ENCODE measurements around the gene HELB.

Gene HELB

GRCh38 chr12:66321435-66321834 is 19.1 kb downstream of the HELB start:
- ChIA-PET POLR2A (no interaction called here), CTCF (no interaction called here)
- TF ChIP-seq, protein P1, sequence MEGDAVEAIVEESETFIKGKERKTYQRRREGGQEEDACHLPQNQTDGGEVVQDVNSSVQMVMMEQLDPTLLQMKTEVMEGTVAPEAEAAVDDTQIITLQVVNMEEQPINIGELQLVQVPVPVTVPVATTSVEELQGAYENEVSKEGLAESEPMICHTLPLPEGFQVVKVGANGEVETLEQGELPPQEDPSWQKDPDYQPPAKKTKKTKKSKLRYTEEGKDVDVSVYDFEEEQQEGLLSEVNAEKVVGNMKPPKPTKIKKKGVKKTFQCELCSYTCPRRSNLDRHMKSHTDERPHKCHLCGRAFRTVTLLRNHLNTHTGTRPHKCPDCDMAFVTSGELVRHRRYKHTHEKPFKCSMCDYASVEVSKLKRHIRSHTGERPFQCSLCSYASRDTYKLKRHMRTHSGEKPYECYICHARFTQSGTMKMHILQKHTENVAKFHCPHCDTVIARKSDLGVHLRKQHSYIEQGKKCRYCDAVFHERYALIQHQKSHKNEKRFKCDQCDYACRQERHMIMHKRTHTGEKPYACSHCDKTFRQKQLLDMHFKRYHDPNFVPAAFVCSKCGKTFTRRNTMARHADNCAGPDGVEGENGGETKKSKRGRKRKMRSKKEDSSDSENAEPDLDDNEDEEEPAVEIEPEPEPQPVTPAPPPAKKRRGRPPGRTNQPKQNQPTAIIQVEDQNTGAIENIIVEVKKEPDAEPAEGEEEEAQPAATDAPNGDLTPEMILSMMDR (IDR thresholded peaks at IDR 0.05; ENCODE audit: insufficient read depth, low read length, missing control alignments), result no peak
- no peak for DNase-seq (ENCODE audit: low read depth, low spot score)
- no peak overlapping the region for H3K4me3 ChIP-seq (ENCODE audit: low read depth, low read length)

- H3K4me3 ChIP-seq (ENCODE audit: low read depth, low read length), result no peak overlapping the region
- POLR2A ChIA-PET, result no interaction called here
- CTCF ChIA-PET, result no interaction called here
- DNase-seq (ENCODE audit: low read depth, low spot score), result no peak
- TF ChIP-seq, protein P1 (IDR thresholded peaks at IDR 0.05; ENCODE audit: insufficient read depth, low read length, missing control alignments), result no peak
These were observed 20.7 kb downstream of the HELB start for GRCh38 chr12:66323017-66323416.

- CTCF ChIA-PET, result interaction anchor here (1.1 kb wide), 1 partner anchor 60 kb away, joined by 3 read pairs; no protein-coding TSS in a partner anchor
- POLR2A ChIA-PET, result no interaction called here
- TF ChIP-seq, protein P1 (IDR thresholded peaks at IDR 0.05; ENCODE audit: insufficient read depth, low read length, missing control alignments), result no peak
- no peak for DNase-seq (ENCODE audit: low read depth, low spot score)
- no peak overlapping the region for H3K4me3 ChIP-seq (ENCODE audit: low read depth, low read length)
These were observed 27.6 kb downstream of the HELB start for GRCh38 chr12:66329941-66330340.

- CTCF ChIA-PET, result no interaction called here
- H3K4me3 ChIP-seq (ENCODE audit: low read depth, low read length), result no peak overlapping the region
- POLR2A ChIA-PET, result no interaction called here
- DNase-seq (ENCODE audit: low read depth, low spot score), result no peak
- TF ChIP-seq, protein P1 (IDR thresholded peaks at IDR 0.05; ENCODE audit: insufficient read depth, low read length, missing control alignments), result no peak
These were observed 28.7 kb downstream of the HELB start for GRCh38 chr12:66331016-66331415.

DNA sequence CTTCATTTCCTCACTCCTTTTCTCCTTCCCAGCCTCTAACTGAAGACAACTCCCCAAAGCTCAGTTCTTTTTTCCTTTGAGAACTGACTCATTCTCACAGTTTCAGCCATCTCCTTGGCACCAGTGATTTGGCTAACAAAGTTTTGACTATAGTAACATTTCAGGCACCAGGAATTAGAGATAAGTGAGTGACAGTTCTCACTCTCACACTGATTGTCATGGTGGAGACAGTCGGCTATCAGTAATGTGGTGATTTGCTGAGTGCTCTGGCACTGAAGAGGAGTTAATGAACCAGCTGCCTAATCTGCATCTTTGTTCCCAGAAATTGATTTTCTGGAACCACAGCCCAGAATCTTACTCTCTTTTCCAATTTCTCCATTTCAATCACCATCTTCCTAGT is 29.5 kb downstream of the HELB start:
- no peak overlapping the region for H3K4me3 ChIP-seq (ENCODE audit: low read depth, low read length)
- TF ChIP-seq, protein P1 (IDR thresholded peaks at IDR 0.05; ENCODE audit: insufficient read depth, low read length, missing control alignments), result no peak
- no peak for DNase-seq (ENCODE audit: low read depth, low spot score)
- ChIA-PET CTCF (no interaction called here), POLR2A (no interaction called here)

- ChIA-PET POLR2A (no interaction called here), CTCF (no interaction called here)
- no peak overlapping the region for H3K4me3 ChIP-seq (ENCODE audit: low read depth, low read length)
- TF ChIP-seq, protein P1 (IDR thresholded peaks at IDR 0.05; ENCODE audit: insufficient read depth, low read length, missing control alignments), result no peak
- DNase-seq (ENCODE audit: low read depth, low spot score), result no peak
These were observed 33.5 kb downstream of the HELB start for GRCh38 chr12:66335746-66336145.
